HEK293T (cell line): ENCODE measurements around the gene ZBTB9.

Experiments used
- ARNT ChIP-seq: fragments of 450-650 bp; IDR thresholded peaks from 2 replicates; pipeline ENCODE4 v1.6.1; 2017; ENCODE audit warnings: mild to moderate bottlenecking
- ELF4 ChIP-seq: fragments of 450-650 bp; IDR thresholded peaks from 2 replicates; pipeline ENCODE4 v1.6.1; 2017; ENCODE audit warnings: antibody characterized with exemption
- FOXA1 ChIP-seq: fragments of 450-650 bp; IDR thresholded peaks from 2 replicates; pipeline ENCODE4 v1.6.1; 2016; ENCODE audit warnings: mild to moderate bottlenecking
- FOXM1 ChIP-seq: fragments of 450-650 bp; IDR thresholded peaks from 2 replicates; pipeline ENCODE4 v1.6.1; 2017; ENCODE audit warnings: mild to moderate bottlenecking, borderline replicate concordance
- HDGF ChIP-seq: fragments of 450-650 bp; IDR thresholded peaks from 2 replicates; pipeline ENCODE4 v1.6.1; 2017; ENCODE audit warnings: antibody characterized with exemption, borderline replicate concordance
- L3MBTL2 ChIP-seq: fragments of 450-650 bp; conservative IDR thresholded peaks from 2 replicates; pipeline ENCODE4 v1.6.1; 2016; ENCODE audit warnings: mild to moderate bottlenecking
- LEF1 ChIP-seq: fragments of 450-650 bp; IDR thresholded peaks from 2 replicates; pipeline ENCODE4 v1.6.1; 2017; ENCODE audit warnings: mild to moderate bottlenecking, borderline replicate concordance
- NFRKB ChIP-seq: fragments of 450-650 bp; IDR thresholded peaks from 2 replicates; pipeline ENCODE4 v1.6.1; 2016; ENCODE audit warnings: mild to moderate bottlenecking, moderate library complexity
- SP1 ChIP-seq: fragments of 450-650 bp; IDR thresholded peaks from 2 replicates; pipeline ENCODE4 v1.6.1; 2017
- TF ChIP-seq, protein P1 (sequence below): fragments of 450-650 bp; IDR thresholded peaks from 2 replicates; pipeline ENCODE4 v1.6.1; 2016

DNA sequence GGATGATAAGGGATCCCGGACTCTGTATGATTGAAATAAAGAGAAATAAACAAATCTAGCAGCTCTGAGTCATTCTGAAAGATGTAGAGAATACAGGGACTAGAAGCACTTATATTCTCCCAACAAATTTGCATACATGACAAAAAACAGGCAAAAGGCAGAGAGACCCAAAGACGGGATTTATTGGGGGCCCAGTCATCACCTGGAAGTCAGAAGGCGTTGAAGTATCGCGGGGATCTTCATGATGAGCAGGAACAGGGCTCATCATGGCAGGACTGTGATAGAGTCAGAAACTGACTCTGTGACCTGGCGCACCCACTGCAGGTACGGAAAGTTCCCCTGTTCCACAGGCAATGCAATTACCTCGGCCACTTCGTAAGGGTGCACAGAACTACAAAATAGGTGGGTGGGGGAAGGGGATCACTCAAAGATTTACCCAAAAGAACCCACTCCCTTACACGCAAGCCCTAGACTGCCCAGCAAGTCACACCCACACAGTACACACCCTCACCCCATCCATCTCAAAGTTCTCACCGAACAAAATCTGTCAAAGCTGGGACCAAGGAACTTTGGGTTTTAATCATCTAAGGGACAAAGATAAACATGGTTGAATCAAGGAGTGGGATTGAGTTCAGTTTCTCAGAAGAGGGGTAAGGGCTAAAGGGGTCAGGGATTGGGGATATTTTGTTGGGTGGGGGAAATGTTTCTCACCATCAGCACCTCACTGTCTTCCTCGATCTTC is 37.8 kb upstream of the ZBTB9 start:
- TF ChIP-seq SP1 (no peak), HDGF (no peak), FOXM1 (no peak), FOXA1 (no peak), NFRKB (no peak), ELF4 (no peak), L3MBTL2 (no peak), LEF1 (no peak), ARNT (no peak)
- TF ChIP-seq, protein P1, sequence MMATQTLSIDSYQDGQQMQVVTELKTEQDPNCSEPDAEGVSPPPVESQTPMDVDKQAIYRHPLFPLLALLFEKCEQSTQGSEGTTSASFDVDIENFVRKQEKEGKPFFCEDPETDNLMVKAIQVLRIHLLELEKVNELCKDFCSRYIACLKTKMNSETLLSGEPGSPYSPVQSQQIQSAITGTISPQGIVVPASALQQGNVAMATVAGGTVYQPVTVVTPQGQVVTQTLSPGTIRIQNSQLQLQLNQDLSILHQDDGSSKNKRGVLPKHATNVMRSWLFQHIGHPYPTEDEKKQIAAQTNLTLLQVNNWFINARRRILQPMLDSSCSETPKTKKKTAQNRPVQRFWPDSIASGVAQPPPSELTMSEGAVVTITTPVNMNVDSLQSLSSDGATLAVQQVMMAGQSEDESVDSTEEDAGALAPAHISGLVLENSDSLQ = no peak
